Upper lobe of left lung (tissue), 4 donors: Measurements from ENCODE around the gene ATXN2.

Experiments used
- CTCF ChIP-seq, 6 experiments: fragments of 450-650 bp in 4 of 6; fragments of 200-600 bp in 2 of 6; sonication (generic) in 2 of 6; IDR thresholded peaks; one replicate each; pipeline ENCODE4 v1.5.1; 2016 to 2019; ENCODE audit warnings: antibody characterized with exemption in 6 of 6
- EP300 ChIP-seq, 4 donors: sonication (generic); formaldehyde crosslinking; IDR thresholded peaks; one replicate each; pipeline ENCODE4 v1.5.1; 2017; ENCODE audit warnings: antibody characterized with exemption in 4 of 4, control low read depth in 2 of 4
- POLR2AphosphoS5 ChIP-seq, 2 donors: sonication (generic); formaldehyde crosslinking; IDR thresholded peaks; one replicate each; pipeline ENCODE4 v1.5.1; 2017; ENCODE audit warnings: antibody characterized with exemption in 2 of 2

GRCh38 chr12:111424793-111425251 lies 174.3 kb downstream of the ATXN2 start:
- TF ChIP-seq EP300 (IDR thresholded peaks at IDR 0.05) (no peak), POLR2AphosphoS5 (IDR thresholded peaks at IDR 0.05) (no peak), CTCF (IDR thresholded peaks at IDR 0.05) (no peak)
